GM19467 (cell line): ENCODE data around the gene RPL18A.
"Not testable (repeated sequence)": the region's sequence is repeated elsewhere in the genome, so short reads cannot be mapped to it uniquely, and the experiment has no call there.

Source experiments
- ATAC-seq: cut with Tn5 transposase; IDR thresholded peaks from one replicate; pipeline ENCODE4 v1.9.1; 2021; ENCODE audit warnings: mild to moderate bottlenecking, moderate library complexity; ENCODE audit not compliant: unreplicated experiment

The RPL18A gene

GRCh38 chr19:17866312-17866963 lies 6.7 kb downstream of the RPL18A start:
- no peak for ATAC-seq

GRCh38 chr19:17866964-17867486 lies 7.3 kb downstream of the RPL18A start:
- no peak for ATAC-seq

- ATAC-seq = no peak
Observed at GRCh38 chr19:17868669-17869068, 9.0 kb downstream of the RPL18A start.

GRCh38 chr19:17869114-17869608 lies 9.5 kb downstream of the RPL18A start:
- ATAC-seq = no peak

- no peak for ATAC-seq
Observed at GRCh38 chr19:17871032-17871877, 11.5 kb downstream of the RPL18A start.

GRCh38 chr19:17871878-17872250 lies 12.2 kb downstream of the RPL18A start, which contains the start of gene SLC5A5:
Gene SLC5A5, plus strand, starts transcription at chr19:17871945. Its CDS starts 375 bp downstream, at chr19:17872320.
- ATAC-seq = no peak

- no peak for ATAC-seq
Observed at GRCh38 chr19:17872251-17873001, 12.7 kb downstream of the RPL18A start.

- ATAC-seq = no peak
Observed at GRCh38 chr19:17873786-17874757, 14.4 kb downstream of the RPL18A start.

- ATAC-seq = no peak
Observed at GRCh38 chr19:17874758-17875135, 15.0 kb downstream of the RPL18A start.

- ATAC-seq = no peak
Observed at GRCh38 chr19:17877696-17878095, 18.0 kb downstream of the RPL18A start.

- ATAC-seq = no peak
Observed at GRCh38 chr19:17879466-17879865, 19.8 kb downstream of the RPL18A start.

- no peak for ATAC-seq
Observed at GRCh38 chr19:17881701-17882100, 22.0 kb downstream of the RPL18A start.

- ATAC-seq = no peak
Observed at GRCh38 chr19:17883627-17884410, 24.1 kb downstream of the RPL18A start.

- no peak for ATAC-seq
Observed at GRCh38 chr19:17886515-17886914, 26.8 kb downstream of the RPL18A start.

- ATAC-seq = not testable (repeated sequence)
Observed at GRCh38 chr19:17887221-17887620, 27.5 kb downstream of the RPL18A start.

- no peak for ATAC-seq
Observed at GRCh38 chr19:17888260-17888659, 28.6 kb downstream of the RPL18A start.

- ATAC-seq = no peak
Observed at GRCh38 chr19:17889609-17890214, 30.0 kb downstream of the RPL18A start.

GRCh38 chr19:17893766-17894165 lies 34.1 kb downstream of the RPL18A start:
- ATAC-seq = no peak

- no peak for ATAC-seq
Observed at GRCh38 chr19:17902701-17903100, 43.0 kb downstream of the RPL18A start.
